Stimulated activated CD4-positive, alpha-beta T cell treated with anti-CD3 and anti-CD28 coated beads, Interleukin-2, amount 100 ng/mL, for 48 hours (primary cell): Measurements from ENCODE around the gene RPL27A.
"Not testable (repeated sequence)": the region's sequence is repeated elsewhere in the genome, so short reads cannot be mapped to it uniquely, and the experiment has no call there.

Source experiments
- DNase-seq, 2 donors: peaks; one replicate each; pipeline ENCODE4 v3.0.0-alpha.2; 2020

The RPL27A gene

GRCh38 chr11:8682303-8683114 lies at the start of gene RPL27A, which contains the start of gene TRIM66:
TSS of gene RPL27A (plus strand) at chr11:8682792. CDS start at chr11:8682814, 22 bp downstream.
TSS of gene TRIM66 (minus strand) at chr11:8682665. CDS start at chr11:8672274, 10,391 bp downstream.
- DNase-seq = peak; percentile 99

GRCh38 chr11:8634498-8634897 lies 48.1 kb upstream of the RPL27A start:
- no peak for DNase-seq

GRCh38 chr11:8636127-8636526 lies 46.5 kb upstream of the RPL27A start:
- DNase-seq = no peak

GRCh38 chr11:8638300-8638699 lies 44.3 kb upstream of the RPL27A start:
- DNase-seq = no peak

- no peak for DNase-seq
Observed at GRCh38 chr11:8639655-8640054, 42.9 kb upstream of the RPL27A start.

- no peak for DNase-seq
Observed at GRCh38 chr11:8640267-8640906, 42.2 kb upstream of the RPL27A start.

- no peak for DNase-seq
Observed at GRCh38 chr11:8641332-8641731, 41.3 kb upstream of the RPL27A start.

- no peak for DNase-seq
Observed at GRCh38 chr11:8642196-8642841, 40.3 kb upstream of the RPL27A start.

GRCh38 chr11:8646873-8647272 lies 35.7 kb upstream of the RPL27A start:
- DNase-seq = no peak

- DNase-seq = no peak
Observed at GRCh38 chr11:8649361-8649760, 33.2 kb upstream of the RPL27A start.

GRCh38 chr11:8650401-8650990 lies 32.1 kb upstream of the RPL27A start:
- DNase-seq = no peak

GRCh38 chr11:8652140-8652539 lies 30.5 kb upstream of the RPL27A start:
- no peak for DNase-seq

- no peak for DNase-seq
Observed at GRCh38 chr11:8654503-8654902, 28.1 kb upstream of the RPL27A start.

GRCh38 chr11:8656291-8656690 lies 26.3 kb upstream of the RPL27A start:
- DNase-seq = no peak

- no peak for DNase-seq
Observed at GRCh38 chr11:8658321-8659057, 24.1 kb upstream of the RPL27A start.

GRCh38 chr11:8661001-8661795 lies 21.4 kb upstream of the RPL27A start:
- no peak for DNase-seq

- no peak for DNase-seq
Observed at GRCh38 chr11:8665222-8665621, 17.4 kb upstream of the RPL27A start.

GRCh38 chr11:8670081-8670480 lies 12.5 kb upstream of the RPL27A start:
- DNase-seq = not testable (repeated sequence)

- DNase-seq = no peak
Observed at GRCh38 chr11:8671193-8671612, 11.4 kb upstream of the RPL27A start.

GRCh38 chr11:8671651-8672062 lies 10.9 kb upstream of the RPL27A start:
- no peak for DNase-seq

GRCh38 chr11:8672346-8672745 lies 10.2 kb upstream of the RPL27A start:
- DNase-seq = no peak

- no peak for DNase-seq
Observed at GRCh38 chr11:8674859-8675258, 7.7 kb upstream of the RPL27A start.
